Suppressor macrophage treated with lipopolysaccharide for 1 hour (primary cell): ENCODE results near the gene LRRFIP1.
"Not testable (repeated sequence)": the region's sequence is repeated elsewhere in the genome, so short reads cannot be mapped to it uniquely, and the experiment has no call there.

Experiments
- DNase-seq, 3 donors: peaks; one replicate each; pipeline ENCODE4 v3.0.0-alpha.2; 2020 to 2022

The LRRFIP1 gene

GRCh38 chr2:237665713-237666143 is 38.3 kb downstream of the LRRFIP1 start:
- no peak for DNase-seq

DNA sequence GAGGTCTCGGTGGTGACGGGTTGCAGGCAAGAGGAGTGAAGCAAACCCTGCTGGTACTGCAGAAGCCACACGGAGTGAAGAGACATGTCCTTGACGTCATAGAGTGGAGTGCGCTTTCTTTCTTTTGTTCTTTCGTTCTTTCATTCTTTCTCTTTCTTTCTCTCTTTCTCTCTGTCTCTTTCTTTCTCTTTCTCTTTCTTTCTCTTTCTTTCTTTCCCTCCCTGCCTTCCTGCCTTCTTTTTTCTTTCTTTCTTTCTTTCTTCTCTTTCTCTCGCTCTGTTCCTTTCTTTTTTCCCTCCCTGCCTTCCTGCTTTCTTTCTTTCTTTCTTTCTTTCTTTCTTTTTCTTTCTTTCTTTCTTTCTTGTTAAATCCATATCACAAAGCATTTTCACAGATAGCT is 39.2 kb downstream of the LRRFIP1 start:
- no peak for DNase-seq

DNA sequence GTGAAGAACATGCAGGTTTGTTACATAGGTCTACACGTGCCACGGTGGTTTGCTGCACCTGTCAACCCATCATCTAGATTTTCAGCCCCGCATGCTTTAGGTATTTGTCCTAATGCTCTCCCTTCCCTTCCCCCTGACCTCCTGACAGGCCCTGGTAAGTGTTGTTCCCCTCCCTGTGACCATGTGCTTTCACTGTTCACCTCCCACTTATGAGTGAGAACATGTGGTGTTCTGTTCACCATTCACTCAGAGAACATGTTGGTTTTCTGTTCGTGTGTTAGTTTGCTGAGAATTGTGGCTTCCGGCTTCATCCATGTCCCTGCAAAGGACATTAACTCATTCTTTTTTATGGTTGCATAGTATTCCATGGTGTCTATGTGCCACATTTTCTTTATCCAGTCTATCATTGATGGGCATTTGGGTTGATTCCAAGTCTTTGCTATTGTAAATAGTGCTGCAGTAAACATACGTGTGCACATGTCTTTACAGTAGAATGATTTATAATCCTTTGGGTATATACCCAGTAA is 39.7 kb downstream of the LRRFIP1 start:
- DNase-seq: not testable (repeated sequence)

- DNase-seq: no peak
These were observed 40.5 kb downstream of the LRRFIP1 start for GRCh38 chr2:237667893-237668292.

DNA sequence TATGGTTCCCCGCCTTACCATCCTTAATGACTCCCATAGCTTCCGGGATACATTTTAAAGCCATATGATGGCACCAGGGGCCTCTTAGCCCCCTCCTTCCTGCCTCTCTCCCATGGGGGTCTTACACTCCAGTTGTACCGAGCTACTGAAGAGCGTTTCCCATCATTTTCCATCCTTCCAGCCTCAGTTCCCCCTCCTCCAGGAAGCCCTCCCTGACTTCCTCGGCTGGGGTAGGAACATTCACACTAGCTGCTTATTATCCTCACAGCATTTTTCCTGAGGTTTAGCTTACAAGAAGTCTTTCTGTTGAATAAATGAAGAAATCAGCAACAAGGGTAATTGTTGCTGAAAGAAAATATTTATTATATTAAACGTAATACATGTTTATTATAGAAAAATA is 41.1 kb downstream of the LRRFIP1 start:
- DNase-seq: no peak

DNA sequence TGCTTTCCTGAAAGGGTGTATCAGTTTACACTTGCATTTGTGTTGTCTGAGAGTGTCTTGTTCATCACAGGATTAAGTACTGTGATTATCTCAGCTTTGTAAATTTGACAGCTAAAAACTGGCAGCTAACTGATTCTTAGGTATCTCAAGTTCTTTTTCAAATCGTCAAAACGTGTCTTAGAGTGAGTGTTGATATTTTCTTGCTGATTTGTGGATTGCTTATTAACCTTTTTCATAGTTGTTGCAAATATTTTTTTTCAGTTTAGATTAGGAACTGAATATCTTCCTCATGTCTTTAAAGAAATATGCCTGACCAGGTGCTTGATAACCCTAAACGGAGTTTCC is 41.9 kb downstream of the LRRFIP1 start:
- DNase-seq: no peak

GRCh38 chr2:237669628-237670392 is 42.4 kb downstream of the LRRFIP1 start:
- DNase-seq: no peak

DNA sequence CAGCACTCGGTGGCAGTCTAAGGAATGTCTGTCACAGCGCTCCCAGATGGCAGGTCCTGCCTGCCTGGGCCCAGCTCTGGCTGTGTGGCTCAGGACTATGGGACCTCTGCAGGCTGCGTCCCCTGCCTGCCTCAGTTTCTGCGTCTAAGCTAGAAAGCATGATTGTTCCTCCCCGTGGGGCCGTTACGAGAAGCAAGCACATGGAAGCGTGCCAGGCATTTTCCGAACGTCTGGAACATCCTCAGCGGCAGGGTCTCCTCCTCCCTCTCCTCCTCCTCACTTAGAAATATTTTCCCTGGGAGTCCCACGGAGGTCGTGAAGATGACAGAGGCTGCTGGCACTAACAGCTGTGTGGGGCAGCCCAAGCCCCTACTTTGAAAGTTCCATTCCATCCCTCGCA is 43.3 kb downstream of the LRRFIP1 start:
- DNase-seq: no peak

DNA sequence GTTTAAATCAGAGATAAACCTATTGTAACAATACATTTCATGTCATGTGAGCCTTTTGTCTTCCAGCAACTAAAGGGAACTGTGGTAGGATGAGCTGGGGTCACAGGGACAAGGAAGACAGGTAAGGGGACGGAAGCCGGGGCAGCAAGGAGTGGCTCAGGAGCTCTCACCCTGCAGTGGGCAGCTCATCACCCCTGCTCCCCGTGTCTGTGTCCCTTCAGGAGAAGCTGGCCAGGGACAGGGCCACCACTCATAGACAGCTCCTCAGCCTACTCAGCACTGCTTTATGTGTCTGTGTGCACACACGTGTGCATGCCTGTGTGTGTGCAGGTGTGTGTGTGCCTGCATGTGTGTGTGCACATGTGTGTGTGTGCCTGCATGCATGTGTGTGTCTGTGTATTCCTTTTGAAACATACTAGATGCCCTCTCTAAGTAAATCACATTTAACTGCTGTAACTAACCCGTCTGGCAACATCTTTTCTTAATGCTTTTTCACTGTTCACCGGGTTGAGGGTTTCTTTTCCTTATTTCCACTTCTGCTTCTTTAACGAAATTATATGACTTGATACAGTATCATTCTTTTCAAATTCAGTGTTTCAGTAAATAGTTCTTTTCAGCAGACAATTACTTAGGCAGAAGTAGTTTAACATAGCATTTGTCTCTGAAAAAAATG is 44.2 kb downstream of the LRRFIP1 start:
- no peak for DNase-seq

GRCh38 chr2:237672731-237673129 is 45.3 kb downstream of the LRRFIP1 start:
- DNase-seq: no peak

DNA sequence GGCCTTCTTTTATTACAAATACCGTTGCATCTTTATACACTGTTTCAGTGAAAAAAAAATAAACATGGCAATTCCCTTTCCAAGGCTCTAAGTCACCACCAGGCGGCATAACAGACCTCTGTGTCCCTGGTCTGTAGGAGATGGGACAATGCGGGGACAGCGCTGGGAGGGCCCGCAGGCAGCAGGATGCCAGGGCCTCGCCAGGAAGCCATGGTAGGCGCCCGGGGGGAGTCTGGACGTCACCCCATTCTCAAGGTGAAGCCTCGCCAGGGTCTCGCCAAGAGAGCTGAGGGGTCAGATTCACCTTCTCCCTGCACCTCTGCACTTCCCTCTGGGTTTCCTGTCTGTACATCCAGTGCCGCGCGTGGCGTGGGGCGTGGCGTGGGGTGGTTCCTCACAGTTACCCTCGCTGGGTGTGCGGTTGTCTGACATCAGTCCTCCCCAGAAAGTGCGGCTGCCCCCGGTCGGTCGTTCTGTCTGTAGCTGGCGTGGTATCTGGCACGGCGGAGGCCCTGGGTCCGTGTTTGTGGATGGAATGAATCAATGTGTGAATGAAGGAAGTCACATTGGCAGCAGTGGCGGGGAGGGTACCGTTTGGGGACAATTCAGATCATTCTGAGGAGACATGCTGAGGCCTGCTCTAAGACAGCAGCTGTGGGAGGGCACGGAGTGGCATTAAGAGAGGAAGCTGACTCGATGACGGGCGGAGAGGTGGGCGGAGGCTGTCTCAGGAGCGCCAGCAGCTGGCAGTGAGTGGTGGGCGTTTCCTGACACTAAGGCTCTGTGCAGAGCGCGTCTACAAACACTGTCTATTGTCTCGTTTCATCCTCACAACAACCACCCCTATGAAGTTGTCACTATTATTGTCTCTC is 46.0 kb downstream of the LRRFIP1 start:
- peak; percentile 96 to 97 (median 96) for DNase-seq

- peak; percentile 88 to 91 (median 90) for DNase-seq
These were observed 47.4 kb downstream of the LRRFIP1 start for GRCh38 chr2:237674731-237675276.

- no peak for DNase-seq
These were observed 47.9 kb downstream of the LRRFIP1 start for GRCh38 chr2:237675316-237675715.

DNA sequence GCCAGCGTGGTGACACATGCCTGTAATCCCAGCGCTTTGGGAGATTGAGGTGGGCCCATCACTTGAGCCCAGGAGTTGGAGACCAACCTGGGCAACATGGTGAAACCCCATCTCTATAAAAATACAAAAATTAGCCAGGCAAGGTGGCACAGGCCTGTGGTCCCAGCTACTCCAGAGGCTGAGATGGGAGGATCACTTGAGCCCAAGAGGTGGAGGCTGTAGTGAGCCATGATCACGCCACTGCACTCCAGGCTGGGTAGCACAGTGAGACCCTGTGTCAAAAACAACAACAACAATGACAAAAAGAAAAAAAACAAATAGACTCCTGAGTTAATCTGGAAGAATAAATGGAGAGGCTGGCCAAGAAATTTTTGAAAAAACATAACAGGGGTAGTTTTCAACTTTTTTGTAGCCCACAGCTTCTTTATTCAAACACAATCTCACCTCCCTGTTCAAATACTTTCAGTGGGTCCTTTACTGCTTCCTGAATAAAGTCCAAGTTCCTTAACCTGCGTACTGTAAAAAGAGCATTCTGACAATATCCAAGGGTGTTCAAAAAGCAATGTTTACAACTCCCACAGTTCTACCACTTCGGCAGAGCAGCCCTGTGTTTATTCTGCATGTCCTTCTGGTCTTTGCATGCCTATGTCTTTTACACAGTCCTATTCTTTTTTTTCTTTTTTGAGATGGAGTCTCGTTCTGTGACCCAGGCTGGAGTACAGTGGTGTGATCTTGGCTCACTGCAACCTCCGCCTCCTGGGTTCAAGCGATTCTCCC is 53.5 kb downstream of the LRRFIP1 start:
- DNase-seq: no peak

DNA sequence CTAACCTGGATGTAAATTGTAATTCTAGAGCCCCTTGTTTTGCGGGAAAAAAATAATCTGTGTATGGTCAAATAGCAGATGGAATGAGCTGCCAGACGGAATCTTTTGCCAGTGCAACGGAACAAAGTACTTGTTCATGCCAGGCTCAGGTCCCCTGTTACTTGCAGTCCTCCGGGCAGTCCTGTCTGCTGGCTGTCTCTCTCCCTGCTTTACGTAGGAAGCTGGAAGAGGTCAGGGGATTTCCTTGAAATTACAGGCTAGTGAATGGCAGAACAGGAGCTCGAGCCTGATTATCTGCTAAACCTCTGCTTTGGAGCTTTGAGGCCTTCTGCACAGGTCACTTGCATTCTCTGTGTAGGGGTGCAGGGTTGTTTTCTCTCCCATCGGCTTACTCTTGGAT is 54.8 kb downstream of the LRRFIP1 start:
- DNase-seq: no peak

- peak in 1 of 3 donors; percentile 54 for DNase-seq
These were observed 55.7 kb downstream of the LRRFIP1 start for GRCh38 chr2:237682856-237683670.

- no peak for DNase-seq
These were observed 58.0 kb downstream of the LRRFIP1 start for GRCh38 chr2:237685408-237685807.

DNA sequence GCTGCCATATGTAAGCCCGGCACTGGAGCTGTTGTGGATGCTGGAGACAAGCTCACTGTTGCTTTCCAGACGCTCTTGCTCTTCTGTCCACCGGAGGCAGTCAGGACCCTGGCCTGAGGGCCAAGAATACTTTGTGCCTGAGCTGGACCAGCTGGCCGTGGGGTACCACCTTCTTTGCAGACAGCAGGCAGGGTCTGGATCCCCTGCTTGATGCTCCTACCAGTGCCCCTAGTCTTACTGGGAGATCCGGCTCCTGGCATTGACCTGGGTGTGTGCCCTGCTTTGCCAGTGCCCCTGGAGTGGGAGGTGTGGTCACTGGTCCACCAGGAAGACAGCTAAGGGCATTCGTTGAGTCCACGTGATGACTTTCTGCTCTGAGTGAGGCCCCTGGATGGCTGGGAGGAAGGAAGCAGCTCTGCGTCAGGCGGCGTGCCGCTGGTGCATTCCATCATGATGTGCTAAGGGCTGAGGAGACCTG is 59.3 kb downstream of the LRRFIP1 start:
- DNase-seq: peak; percentile 74 to 79 (median 75)

DNA sequence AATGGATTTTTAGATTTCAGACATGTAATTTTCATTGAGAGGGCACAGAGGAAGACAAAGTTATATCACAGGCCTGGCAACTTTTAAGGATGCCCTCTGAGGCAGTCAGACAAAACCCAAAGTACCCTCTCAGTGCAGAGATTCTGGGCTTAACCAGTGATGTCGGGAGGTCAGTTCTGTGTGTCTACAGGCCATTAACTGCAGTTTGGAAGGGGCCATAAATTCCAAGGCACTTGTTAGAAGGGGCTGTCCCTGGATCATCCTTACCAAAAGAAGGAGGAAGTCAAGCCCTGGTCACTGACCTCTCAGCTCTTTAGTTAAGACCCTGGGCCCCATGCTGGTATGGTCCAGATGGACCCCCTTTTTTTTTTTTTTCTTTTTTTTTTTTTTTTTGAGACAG is 60.7 kb downstream of the LRRFIP1 start:
- DNase-seq: peak in 1 of 3 donors; percentile 45

- DNase-seq: not testable (repeated sequence)
These were observed 61.2 kb downstream of the LRRFIP1 start for GRCh38 chr2:237688541-237688940.
